Renal pelvis (tissue), 12 donors: ENCODE results near the gene SEC31A. TPM values are rescaled to one million over a fixed set of nuclear protein-coding genes. Genes with fewer than 3 reads are reported as not detected.
A peak's percentile ranks its signal among the peaks of the same experiment; 100 is the strongest.
"Not testable (repeated sequence)": the region's sequence is repeated elsewhere in the genome, so short reads cannot be mapped to it uniquely, and the experiment has no call there.

Source experiments
- DNase-seq: peaks from one replicate; pipeline ENCODE4 v3.0.0-alpha.2; 2013
- long read RNA-seq, 16 experiments: transcript quantifications; one replicate each; lab custom pipeline, GENCODE V29; 2026
- polyA plus RNA-seq, 3 donors: library from polyadenylated mRNA; unstranded; fragments of 120-200 nt; gene quantifications; one replicate each; pipeline ENCODE4 v1.2.1, GENCODE V29; 2013; ENCODE audit not compliant: insufficient read length in 3 of 3

Gene SEC31A
- polyA plus RNA-seq, result 100 to 1,000 TPM; 212 to 259 (median 243) TPM
- long read RNA-seq, donor 1, full-length matches to known transcripts, result 16 of 41 reads
- long read RNA-seq, donor 1, partial matches to known transcripts, result 25 of 41 reads
- long read RNA-seq, donor 1, other reads (novel, unspliced or antisense), result 0 of 41 reads
- long read RNA-seq, donor 2, full-length matches to known transcripts, result 14 of 69 reads
- long read RNA-seq, donor 2, partial matches to known transcripts, result 55 of 69 reads
- long read RNA-seq, donor 2, other reads (novel, unspliced or antisense), result 0 of 69 reads
- long read RNA-seq, donor 3, partial matches to known transcripts, result 29 of 38 reads
- long read RNA-seq, donor 3, other reads (novel, unspliced or antisense), result 0 of 38 reads
- long read RNA-seq, donor 4, full-length matches to known transcripts, result 19 of 38 reads
- long read RNA-seq, donor 4, partial matches to known transcripts, result 19 of 38 reads
- long read RNA-seq, donor 4, other reads (novel, unspliced or antisense), result 0 of 38 reads
- long read RNA-seq, donor 5, partial matches to known transcripts, result 0 of 7 reads
- long read RNA-seq, donor 5, other reads (novel, unspliced or antisense), result 0 of 7 reads
- long read RNA-seq, donor 6, full-length matches to known transcripts, result 23 of 66 reads
- long read RNA-seq, donor 6, partial matches to known transcripts, result 43 of 66 reads
- long read RNA-seq, donor 6, other reads (novel, unspliced or antisense), result 0 of 66 reads
- long read RNA-seq, donor 7, full-length matches to known transcripts, result 21 of 56 reads
- long read RNA-seq, donor 7, partial matches to known transcripts, result 35 of 56 reads
- long read RNA-seq, donor 7, other reads (novel, unspliced or antisense), result 0 of 56 reads
- long read RNA-seq, donor 8, transcript SEC31A-202 (26 exons, 3,909 nt), result major isoform, 5 of 68 reads
- long read RNA-seq, donor 8, partial matches to known transcripts, result 58 of 68 reads
- long read RNA-seq, donor 8, other reads (novel, unspliced or antisense), result 0 of 68 reads
- long read RNA-seq, donor 9, full-length matches to known transcripts, result 11 of 67 reads
- long read RNA-seq, donor 9, partial matches to known transcripts, result 56 of 67 reads
- long read RNA-seq, donor 9, other reads (novel, unspliced or antisense), result 0 of 67 reads
- long read RNA-seq, donor 10, partial matches to known transcripts, result 96 of 108 reads
- long read RNA-seq, donor 10, other reads (novel, unspliced or antisense), result 0 of 108 reads
- long read RNA-seq, donor 11, full-length matches to known transcripts, result 14 of 34 reads
- long read RNA-seq, donor 11, partial matches to known transcripts, result 20 of 34 reads
- long read RNA-seq, donor 11, other reads (novel, unspliced or antisense), result 0 of 34 reads
- long read RNA-seq, donor 12, full-length matches to known transcripts, result 20 of 100 reads
- long read RNA-seq, donor 12, partial matches to known transcripts, result 80 of 100 reads
- long read RNA-seq, donor 12, other reads (novel, unspliced or antisense), result 0 of 100 reads
- long read RNA-seq, donor 13, transcript SEC31A-229 (2 exons, 491 nt), result major isoform, 7 of 25 reads
- long read RNA-seq, donor 13, partial matches to known transcripts, result 9 of 25 reads
- long read RNA-seq, donor 13, other reads (novel, unspliced or antisense), result 0 of 25 reads
- long read RNA-seq, donor 14, full-length matches to known transcripts, result 25 of 120 reads
- long read RNA-seq, donor 14, partial matches to known transcripts, result 95 of 120 reads
- long read RNA-seq, donor 14, other reads (novel, unspliced or antisense), result 0 of 120 reads
- long read RNA-seq, donor 15, full-length matches to known transcripts, result 28 of 90 reads
- long read RNA-seq, donor 15, partial matches to known transcripts, result 62 of 90 reads
- long read RNA-seq, donor 15, other reads (novel, unspliced or antisense), result 0 of 90 reads
- long read RNA-seq, donor 16, full-length matches to known transcripts, result 15 of 90 reads
- long read RNA-seq, donor 16, partial matches to known transcripts, result 75 of 90 reads
- long read RNA-seq, donor 16, other reads (novel, unspliced or antisense), result 0 of 90 reads

DNA sequence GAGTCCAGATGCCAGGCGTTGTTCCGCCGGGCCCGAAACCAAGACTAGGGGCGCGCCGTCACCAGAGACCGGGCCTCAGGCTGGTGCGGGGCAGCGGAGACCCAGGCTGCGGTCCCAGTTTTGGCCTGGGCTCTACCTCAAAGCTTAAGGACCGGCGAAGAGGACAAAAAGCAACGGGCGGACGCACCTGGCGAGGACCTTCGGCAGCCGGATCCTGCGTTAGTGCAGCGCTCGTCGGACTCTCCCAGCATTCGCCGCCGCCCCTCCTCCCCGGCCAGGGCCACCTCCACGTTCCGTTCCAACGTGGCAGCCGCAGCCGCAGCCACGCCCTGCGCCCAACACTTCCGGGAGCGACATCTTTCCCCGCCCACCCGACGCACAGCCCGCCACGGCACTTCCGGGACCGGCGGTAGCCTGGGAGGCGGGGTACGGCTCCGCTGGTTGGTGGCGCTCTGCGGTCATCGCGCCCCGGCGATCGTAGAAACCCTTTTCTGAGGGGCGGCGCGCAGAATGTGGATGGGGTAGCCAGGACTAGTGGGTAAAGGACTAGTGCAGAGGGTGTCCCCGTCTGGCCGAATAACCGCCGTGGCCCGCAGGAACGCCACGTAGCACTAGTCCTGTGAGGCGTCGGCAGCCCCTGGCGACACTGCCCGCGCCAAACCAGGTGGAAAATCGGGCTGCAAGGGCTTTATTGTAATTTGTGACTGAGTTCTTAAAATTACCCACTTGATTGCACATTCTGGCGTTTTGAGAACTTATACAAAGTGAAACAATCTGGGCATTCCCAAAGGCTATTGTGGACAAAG, at the start of gene SEC31A:
TSS of gene SEC31A (minus strand) at position 253 of the 806 bp plus-strand sequence. CDS start 9,217 bp downstream, outside the sequence.
- peak; percentile 93 for DNase-seq

- DNase-seq, result no peak
Measured at GRCh38 chr4:82939414-82939813, 48.5 kb upstream of the SEC31A start.

DNA sequence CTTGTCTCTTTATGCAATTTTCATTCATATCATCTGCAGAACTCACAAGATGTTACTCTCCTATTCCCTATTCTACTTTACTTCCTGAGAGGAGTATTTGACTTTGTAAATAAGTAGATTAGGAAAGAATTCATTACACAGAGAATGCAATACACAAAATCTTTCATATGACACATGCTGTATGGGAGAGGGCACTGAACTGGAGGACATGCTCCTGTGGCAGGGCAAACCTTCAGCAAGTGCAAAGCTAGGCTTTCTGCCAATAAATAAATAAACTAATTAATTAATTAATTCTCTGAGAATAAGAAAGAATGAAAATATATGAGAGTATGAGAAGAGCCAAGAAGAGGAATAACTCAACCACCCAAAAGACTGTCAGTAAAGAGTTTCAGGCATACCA, 43.5 kb upstream of the SEC31A start:
- DNase-seq, result no peak

DNA sequence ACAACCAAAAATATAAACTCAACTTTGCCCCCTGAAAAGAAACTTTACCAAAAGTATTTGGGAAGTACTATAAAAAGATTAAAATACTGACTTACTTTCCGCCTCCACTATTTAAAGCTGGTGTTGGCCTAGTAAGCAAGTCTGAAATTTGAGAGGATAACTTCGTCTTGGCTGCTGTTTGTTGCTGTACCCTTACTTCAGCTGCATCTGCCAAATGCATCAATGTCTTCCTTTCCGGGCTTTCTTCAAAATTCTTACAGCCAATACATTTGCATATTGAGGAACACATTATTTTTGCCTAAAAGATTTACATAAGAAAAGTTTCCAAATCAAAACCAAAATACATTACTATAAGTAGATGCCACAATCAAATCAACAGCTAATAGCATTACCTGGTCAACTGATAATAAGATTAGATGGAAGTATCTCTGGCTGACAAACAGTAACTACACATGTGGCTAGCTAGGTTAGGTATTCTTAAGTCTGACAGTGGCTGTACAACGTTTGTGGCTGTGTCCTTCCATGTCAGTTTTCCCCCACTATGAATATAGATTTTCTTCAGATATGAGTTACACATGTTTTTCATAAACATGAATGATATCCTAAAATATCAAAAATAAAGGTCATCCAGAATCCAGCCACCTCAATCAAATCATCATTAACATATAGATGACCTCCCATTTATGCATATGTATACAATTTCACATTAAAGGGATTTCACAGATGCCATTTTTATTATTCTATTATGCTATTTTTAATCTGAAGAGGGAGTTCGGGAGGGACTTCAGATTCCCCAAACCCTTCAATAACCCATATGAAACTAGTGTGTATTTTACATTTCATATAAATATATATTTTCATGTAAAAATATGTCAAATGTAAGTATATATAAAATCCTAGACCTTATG, 40.1 kb upstream of the SEC31A start:
- no peak for DNase-seq

DNA sequence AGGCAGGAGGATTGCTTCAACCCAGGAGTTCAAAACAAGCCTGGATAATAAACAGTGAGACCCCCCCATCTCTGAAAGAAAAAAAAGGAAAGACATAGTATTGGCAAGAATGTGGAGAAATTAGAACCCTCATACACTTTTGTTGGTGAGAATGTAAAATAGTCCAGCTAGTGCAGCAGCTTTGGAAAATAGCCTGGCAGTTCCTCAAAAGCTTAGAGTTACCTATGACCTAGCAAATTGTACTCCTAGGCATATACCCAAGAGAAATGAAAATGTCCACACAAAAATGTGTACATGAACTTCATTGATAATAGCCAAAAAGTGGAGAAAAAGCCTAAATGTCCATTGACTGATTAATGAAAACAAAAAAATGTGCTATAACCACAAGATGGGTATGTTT, 30.8 kb upstream of the SEC31A start:
- no peak for DNase-seq

- no peak for DNase-seq
Measured at GRCh38 chr4:82919386-82919785, 28.4 kb upstream of the SEC31A start.

DNA sequence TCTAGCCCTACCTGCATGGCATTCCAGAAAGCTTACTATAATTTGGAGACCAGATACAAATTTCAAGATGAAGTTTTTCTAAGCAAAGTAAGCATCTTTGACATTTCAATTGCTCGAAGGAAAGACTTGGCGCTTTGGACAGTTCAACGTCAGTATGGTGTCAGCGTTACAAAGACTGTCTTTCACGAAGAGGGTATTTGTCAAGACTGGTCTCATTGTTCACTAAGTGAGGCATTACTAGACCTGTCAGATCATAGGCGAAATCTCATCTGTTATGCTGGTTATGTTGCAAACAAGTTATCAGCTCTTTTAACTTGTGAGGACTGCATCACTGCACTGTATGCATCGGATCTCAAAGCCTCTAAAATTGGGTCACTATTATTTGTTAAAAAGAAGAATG, 27.1 kb upstream of the SEC31A start:
- DNase-seq, result no peak

DNA sequence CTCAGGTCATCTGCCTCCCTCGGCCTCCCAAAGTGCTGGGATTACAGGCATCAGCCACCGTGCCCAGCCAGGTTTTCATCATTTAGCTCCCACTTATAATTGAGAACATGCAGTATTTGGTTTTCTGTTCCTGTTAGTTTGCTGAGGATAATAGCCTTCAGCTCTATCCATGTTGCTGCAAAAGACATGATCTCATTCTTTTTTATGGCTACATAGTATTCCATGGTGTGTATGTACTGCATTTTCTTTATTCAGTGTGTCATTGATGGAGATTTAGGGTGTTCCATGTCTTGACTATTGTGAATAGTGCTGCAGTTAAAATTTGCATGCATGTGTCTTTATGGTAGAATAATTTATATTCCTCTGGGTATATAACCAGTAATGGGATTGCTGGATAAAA, 23.0 kb upstream of the SEC31A start:
- not testable (repeated sequence) for DNase-seq

- no peak for DNase-seq
Measured at GRCh38 chr4:82913305-82913704, 22.4 kb upstream of the SEC31A start.

GRCh38 chr4:82909326-82909725, 18.4 kb upstream of the SEC31A start:
- no peak for DNase-seq

DNA sequence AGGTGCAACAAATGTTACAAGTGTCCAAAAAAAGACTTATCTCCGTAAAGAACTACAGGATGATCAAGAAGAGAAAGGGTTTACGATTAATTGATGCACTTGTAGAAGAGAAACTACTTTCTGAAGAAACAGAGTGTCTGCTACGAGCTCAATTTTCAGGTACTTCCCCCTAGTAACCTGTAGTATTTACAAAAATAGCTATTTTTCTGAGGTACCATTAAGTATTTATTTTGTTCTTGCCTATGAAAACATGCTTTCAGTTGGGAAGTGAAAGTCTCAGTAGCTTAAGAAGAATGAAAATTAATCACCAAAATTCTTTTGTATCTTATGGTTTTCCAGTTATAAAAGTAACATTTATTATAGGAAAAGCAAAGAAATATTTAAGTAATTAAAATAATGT, 15.5 kb upstream of the SEC31A start:
- DNase-seq, result no peak

GRCh38 chr4:82905205-82905604, 14.3 kb upstream of the SEC31A start:
- no peak for DNase-seq

GRCh38 chr4:82903737-82904136, 12.8 kb upstream of the SEC31A start:
- no peak for DNase-seq

DNA sequence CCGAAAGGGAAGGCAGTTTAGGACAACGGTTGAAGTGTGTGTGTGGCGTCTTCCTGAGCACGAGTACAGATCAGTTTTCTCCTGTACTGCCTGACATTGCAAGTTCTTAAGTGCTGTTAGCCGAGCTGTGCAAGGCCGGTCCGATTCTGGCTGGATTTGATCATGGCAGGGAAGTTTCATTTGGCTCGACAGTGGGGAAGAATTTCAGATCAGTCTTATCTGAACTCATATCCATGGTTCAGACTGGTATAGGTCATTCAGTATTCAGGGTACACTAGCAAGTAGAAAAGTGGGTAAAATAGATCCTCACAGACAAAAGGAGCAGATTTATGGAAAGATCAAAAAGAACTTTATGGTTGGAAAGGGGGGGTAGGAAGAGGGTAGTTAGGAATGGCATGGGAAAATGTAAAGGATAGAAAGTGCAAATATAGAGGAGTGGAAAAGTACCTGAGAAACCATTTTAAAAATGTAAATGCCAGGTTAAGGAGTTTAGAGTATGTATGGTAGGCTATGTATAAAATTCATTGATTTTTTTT, 10.3 kb upstream of the SEC31A start:
- DNase-seq, result no peak

DNA sequence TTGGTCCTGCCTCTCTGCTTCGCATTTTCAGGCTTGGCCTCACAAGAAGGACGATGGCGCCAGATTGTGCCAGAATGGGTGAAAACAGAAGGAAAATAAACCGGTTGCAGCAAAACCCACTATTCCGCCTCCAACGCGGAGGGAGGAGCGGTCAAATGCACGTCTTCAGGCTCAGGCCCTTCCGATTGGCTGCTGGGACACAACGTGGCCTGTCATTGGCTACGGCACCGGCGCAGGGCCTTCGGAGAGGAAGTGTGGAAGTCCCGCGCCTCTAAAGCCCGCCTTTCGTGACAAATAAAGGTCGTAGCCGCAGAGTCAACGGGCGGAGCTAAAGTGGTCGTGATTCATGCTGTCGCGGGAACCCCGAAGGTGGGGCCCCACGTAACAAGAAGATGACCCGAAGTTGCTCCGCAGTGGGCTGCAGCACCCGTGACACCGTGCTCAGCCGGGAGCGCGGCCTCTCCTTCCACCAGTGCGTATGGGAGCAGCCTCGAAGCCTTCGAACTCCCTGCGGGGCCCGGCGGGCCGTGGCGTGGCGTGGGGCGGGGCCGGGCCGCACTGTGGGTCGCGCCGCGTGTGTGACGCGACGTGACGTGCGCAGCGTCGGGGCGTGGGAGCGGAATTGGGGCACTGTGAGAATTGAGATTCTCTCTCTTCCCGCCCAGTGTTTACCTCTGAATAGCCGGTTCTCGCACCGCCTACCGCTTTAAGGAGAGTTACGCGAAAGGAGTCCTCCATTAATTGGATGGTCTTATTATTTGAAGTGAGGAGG, 9.6 kb upstream of the SEC31A start, which contains the start of gene THAP9:
TSS of gene THAP9 (plus strand) at position 325 of the 772 bp plus-strand sequence. CDS start at position 393, 68 bp downstream.
- peak; percentile 99 for DNase-seq

GRCh38 chr4:82900066-82900410, 9.1 kb upstream of the SEC31A start:
- no peak for DNase-seq
